Measurements from ENCODE around the gene AOX1. TPM values are rescaled to one million over a fixed set of nuclear protein-coding genes. Genes with fewer than 3 reads are reported as not detected.

AOX1 gene
- total and polyA plus RNA-seq, 10 of the 15 experiments (the other 5 are each of a cell fraction or from before 2014, with no cell fraction given) = 0.03 to 0.56 (median 0.19) TPM; not detected in 6

DNA sequence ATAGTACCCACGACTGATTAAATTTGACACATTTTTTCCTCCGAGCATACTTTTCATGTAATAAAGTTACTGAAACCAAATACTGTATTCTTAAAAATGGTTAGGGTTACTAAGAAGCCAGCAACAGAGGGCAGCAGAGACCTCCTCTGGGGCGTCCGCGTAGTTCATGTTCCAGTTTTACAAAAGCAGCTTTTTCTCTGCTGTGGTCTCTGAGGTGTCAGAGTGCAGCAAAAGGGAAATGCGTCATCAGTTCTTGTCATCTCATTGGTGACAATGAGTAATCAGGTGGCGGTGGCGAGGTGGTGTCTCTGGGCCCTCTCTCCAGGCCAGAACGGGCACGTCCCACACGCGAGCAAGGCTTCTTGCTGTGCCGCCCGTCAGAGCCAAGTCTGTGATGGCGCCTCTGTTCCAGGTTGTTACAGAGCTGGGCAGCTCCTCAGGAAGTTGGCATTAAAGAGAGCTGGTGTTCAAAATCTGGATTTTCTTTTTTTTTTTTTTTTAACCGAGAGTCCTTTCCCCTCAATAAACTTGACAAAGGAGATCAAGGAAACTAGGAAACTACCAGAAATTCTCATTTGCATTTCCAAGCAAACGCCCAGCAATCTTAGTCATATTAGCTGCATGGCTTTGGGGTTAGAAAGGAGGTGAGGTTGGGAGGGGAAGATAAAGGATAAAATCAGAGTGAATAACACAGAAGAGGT is 127.3 kb downstream of the AOX1 start:
- H3K4me2 ChIP-seq (ENCODE audit: control insufficient read depth, insufficient read depth) = peak overlapping the region; percentile 69; the same call in 1 of the 2 replicates
- 4% methylated on average over 17 of the region's 17 CpGs for WGBS (ENCODE audit: insufficient coverage, insufficient replicate concordance, low lambda C conversion rate, missing lambda C conversion rate)
- BruUV-seq (replicated peaks) = TSS peak; percentile 100
- TF ChIP-seq, protein P1, sequence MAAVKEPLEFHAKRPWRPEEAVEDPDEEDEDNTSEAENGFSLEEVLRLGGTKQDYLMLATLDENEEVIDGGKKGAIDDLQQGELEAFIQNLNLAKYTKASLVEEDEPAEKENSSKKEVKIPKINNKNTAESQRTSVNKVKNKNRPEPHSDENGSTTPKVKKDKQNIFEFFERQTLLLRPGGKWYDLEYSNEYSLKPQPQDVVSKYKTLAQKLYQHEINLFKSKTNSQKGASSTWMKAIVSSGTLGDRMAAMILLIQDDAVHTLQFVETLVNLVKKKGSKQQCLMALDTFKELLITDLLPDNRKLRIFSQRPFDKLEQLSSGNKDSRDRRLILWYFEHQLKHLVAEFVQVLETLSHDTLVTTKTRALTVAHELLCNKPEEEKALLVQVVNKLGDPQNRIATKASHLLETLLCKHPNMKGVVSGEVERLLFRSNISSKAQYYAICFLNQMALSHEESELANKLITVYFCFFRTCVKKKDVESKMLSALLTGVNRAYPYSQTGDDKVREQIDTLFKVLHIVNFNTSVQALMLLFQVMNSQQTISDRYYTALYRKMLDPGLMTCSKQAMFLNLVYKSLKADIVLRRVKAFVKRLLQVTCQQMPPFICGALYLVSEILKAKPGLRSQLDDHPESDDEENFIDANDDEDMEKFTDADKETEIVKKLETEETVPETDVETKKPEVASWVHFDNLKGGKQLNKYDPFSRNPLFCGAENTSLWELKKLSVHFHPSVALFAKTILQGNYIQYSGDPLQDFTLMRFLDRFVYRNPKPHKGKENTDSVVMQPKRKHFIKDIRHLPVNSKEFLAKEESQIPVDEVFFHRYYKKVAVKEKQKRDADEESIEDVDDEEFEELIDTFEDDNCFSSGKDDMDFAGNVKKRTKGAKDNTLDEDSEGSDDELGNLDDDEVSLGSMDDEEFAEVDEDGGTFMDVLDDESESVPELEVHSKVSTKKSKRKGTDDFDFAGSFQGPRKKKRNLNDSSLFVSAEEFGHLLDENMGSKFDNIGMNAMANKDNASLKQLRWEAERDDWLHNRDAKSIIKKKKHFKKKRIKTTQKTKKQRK (IDR thresholded peaks at IDR 0.05; ENCODE audit: low read depth, low read length) = no peak
- TF ChIP-seq, protein P2, sequence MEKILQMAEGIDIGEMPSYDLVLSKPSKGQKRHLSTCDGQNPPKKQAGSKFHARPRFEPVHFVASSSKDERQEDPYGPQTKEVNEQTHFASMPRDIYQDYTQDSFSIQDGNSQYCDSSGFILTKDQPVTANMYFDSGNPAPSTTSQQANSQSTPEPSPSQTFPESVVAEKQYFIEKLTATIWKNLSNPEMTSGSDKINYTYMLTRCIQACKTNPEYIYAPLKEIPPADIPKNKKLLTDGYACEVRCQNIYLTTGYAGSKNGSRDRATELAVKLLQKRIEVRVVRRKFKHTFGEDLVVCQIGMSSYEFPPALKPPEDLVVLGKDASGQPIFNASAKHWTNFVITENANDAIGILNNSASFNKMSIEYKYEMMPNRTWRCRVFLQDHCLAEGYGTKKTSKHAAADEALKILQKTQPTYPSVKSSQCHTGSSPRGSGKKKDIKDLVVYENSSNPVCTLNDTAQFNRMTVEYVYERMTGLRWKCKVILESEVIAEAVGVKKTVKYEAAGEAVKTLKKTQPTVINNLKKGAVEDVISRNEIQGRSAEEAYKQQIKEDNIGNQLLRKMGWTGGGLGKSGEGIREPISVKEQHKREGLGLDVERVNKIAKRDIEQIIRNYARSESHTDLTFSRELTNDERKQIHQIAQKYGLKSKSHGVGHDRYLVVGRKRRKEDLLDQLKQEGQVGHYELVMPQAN (conservative IDR thresholded peaks at IDR 0.05) = no peak
- TF ChIP-seq NRF1 (conservative IDR thresholded peaks at IDR 0.05; ENCODE audit: low read depth, low read length) (no peak), ZBED1 (IDR thresholded peaks at IDR 0.05; ENCODE audit: borderline replicate concordance) (no peak), BCL3 (IDR thresholded peaks at IDR 0.05; ENCODE audit: borderline replicate concordance, insufficient read depth, low read depth, low read length, poor library complexity, severe bottlenecking) (peak; percentile 70), HDAC6 (IDR thresholded peaks at IDR 0.05; ENCODE audit: unreplicated experiment) (no peak), RFX5 (IDR thresholded peaks at IDR 0.05; ENCODE audit: low read depth, low read length) (peak; percentile 77), NBN (IDR thresholded peaks at IDR 0.05) (peak; percentile 95), E4F1 (IDR thresholded peaks at IDR 0.05; ENCODE audit: borderline replicate concordance, partially characterized antibody) (peak; percentile 36), KAT2A (conservative IDR thresholded peaks at IDR 0.05; ENCODE audit: control insufficient read depth, low read depth, low read length) (no peak), ZNF622 (IDR thresholded peaks at IDR 0.05) (no peak), TCF3 (IDR thresholded peaks at IDR 0.05; ENCODE audit: borderline replicate concordance, insufficient read depth, low read depth, low read length) (no peak)

More for the DNA sequence above, 127.3 kb downstream of the AOX1 start:
- H3K27me3 ChIP-seq (replicated peaks in 1 of 2; ENCODE audit: control insufficient read depth in 2 of 2, insufficient read depth in 2 of 2, low read length in 1 of 2) = no peaks in the 10 kb centered on the region
- H3K9ac ChIP-seq (ENCODE audit: control insufficient read depth, insufficient read depth, low read length) = peak overlapping the region; percentile 57
- ChIA-PET CTCF (interaction anchor here (0.5 to 4.5 kb wide), 32 partner anchors 10 to 733 kb away, joined by 3 to 43 read pairs (median 5); partner anchors contain the start of genes AOX1, BZW1, CASP10 and CFLAR), SMC1A (ENCODE audit: uncharacterized antibody, unreplicated experiment) (interaction anchor here (0.5 to 5.5 kb wide), 32 partner anchors 9 to 744 kb away, joined by 3 to 38 read pairs (median 4); partner anchors contain the start of genes NIF3L1 and PPIL3), POLR2A (interaction anchor here (0.6 to 2.9 kb wide), 16 partner anchors 9 to 1067 kb away, joined by 3 to 13 read pairs (median 4); partner anchors contain the start of genes ALS2, BZW1, CFLAR and CLK1), RAD21 (ENCODE audit: unreplicated experiment) (interaction anchor here (0.7 to 3.5 kb wide), 27 partner anchors 9 to 546 kb away, joined by 3 to 21 read pairs (median 4); partner anchors contain the start of genes CASP8, CFLAR, CLK1 and NIF3L1)
- peak overlapping the region; percentile 91 for H2AFZ ChIP-seq (ENCODE audit: control insufficient read depth, low read depth, low read length)
- peaks cover 1% of the 10 kb centered on the region; the same call in 2 of the 3 replicates for H3K9me3 ChIP-seq (replicated peaks; ENCODE audit: control insufficient read depth, insufficient read depth, low read length)
- intact Hi-C loops (cut with micrococcal nuclease; ENCODE audit: unreplicated experiment) (loop anchor here (1.0 to 5.0 kb wide), 7 partner anchors 99 to 519 kb away; partner anchors contain the start of genes CLK1, NIF3L1 and PPIL3), in situ Hi-C loops (cut with MboI) (loop anchor here (5.0 to 10.0 kb wide), 3 partner anchors 99 to 449 kb away; partner anchors contain the start of gene BZW1)
- H3K4me3 ChIP-seq = no peak overlapping the region
- H3K27ac ChIP-seq (ENCODE audit: control insufficient read depth, insufficient read depth) = peak overlapping the region; percentile 82
- no peaks in the 10 kb centered on the region for H4K20me1 ChIP-seq (ENCODE audit: control insufficient read depth, insufficient read depth)
- no peaks in the 10 kb centered on the region for H3K36me3 ChIP-seq (ENCODE audit: control insufficient read depth in 2 of 2, insufficient read depth in 2 of 2, low read length in 1 of 2)
- peak; percentile 99 for ATAC-seq
- DNase-seq (ENCODE audit: low read depth, low spot score) = peak; percentile 98
- H3K4me1 ChIP-seq (ENCODE audit: control insufficient read depth, insufficient read depth, low read length) = peaks cover 7% of the 10 kb centered on the region
- peak; percentile 99 for FAIRE-seq
- H3K79me2 ChIP-seq (ENCODE audit: control insufficient read depth, insufficient read depth, low read length) = no peaks in the 10 kb centered on the region

Data from GM12878 (cell line).